T-cell (primary cell): ENCODE data around the gene PRKACA. TPM values are rescaled to one million over a fixed set of nuclear protein-coding genes. Genes with fewer than 3 reads are reported as not detected.

Experiments
- ATAC-seq, 4 experiments: fragments of 200-7000 bp in 3 of 4; fragments of 150-1000 bp in 1 of 4; cut with Tn5 transposase; replicated peaks in 1 of 4; 1 replicate in 3 of 4; 2 replicates in 1 of 4; pipeline ENCODE4 v1.10.0; 2021; ENCODE audit warnings: moderate library complexity in 3 of 4, mild to moderate bottlenecking in 2 of 4, moderate number of reproducible peaks in 1 of 4
- CTCF ChIA-PET, 2 donors: fragments of 300-600 bp; sonication (Branson Sonifier 250); formaldehyde crosslinking; loops; one replicate each; lab custom pipeline; 2022; ENCODE audit warnings: antibody characterized with exemption in 2 of 2; lab: Charles Lee
- POLR2A ChIA-PET, 2 donors: fragments of 300-600 bp; sonication (Branson Sonifier 250); formaldehyde crosslinking; loops; one replicate each; lab custom pipeline; 2022; ENCODE audit warnings: antibody characterized with exemption in 2 of 2; lab: Charles Lee
- DNase-seq, 35 experiments: peaks; one replicate each; pipeline versions ENCODE4 v3.0.0 to v3.0.0-alpha.2; 2013 to 2023
- H3K27ac ChIP-seq: one replicate; pipeline ENCODE4 v1.5.1; 2013; ENCODE audit warnings: low read length
- H3K27me3 ChIP-seq, 2 experiments: replicated peaks in 1 of 2; 1 replicate in 1 of 2; 2 replicates in 1 of 2; pipeline versions ENCODE4 v1.6.1 to v1.7.0; 2013; ENCODE audit warnings: low read length in 1 of 2, mixed read lengths in 1 of 2; ENCODE audit not compliant: control insufficient read depth in 2 of 2, insufficient read depth in 2 of 2; ENCODE audit errors: extremely low read depth in 1 of 2
- H3K36me3 ChIP-seq, 2 donors: 1 replicate in 1 of 2; 2 replicates in 1 of 2; pipeline versions ENCODE4 v1.6.1 to v1.7.0; 2013; ENCODE audit warnings: low read length in 1 of 2; ENCODE audit not compliant: control insufficient read depth in 2 of 2, insufficient read depth in 1 of 2; ENCODE audit errors: extremely low read depth in 1 of 2
- H3K4me1 ChIP-seq, 2 experiments: 1 replicate in 1 of 2; 2 replicates in 1 of 2; pipeline versions ENCODE4 v1.6.1 to v1.7.0; 2013; ENCODE audit warnings: low read length in 2 of 2, mixed read lengths in 1 of 2; ENCODE audit not compliant: insufficient read depth in 2 of 2, control insufficient read depth in 1 of 2; ENCODE audit errors: extremely low read depth in 1 of 2
- H3K4me3 ChIP-seq, 2 donors: 1 replicate in 1 of 2; 2 replicates in 1 of 2; pipeline versions ENCODE4 v1.5.1 to v1.7.0; 2013; ENCODE audit warnings: mild to moderate bottlenecking in 2 of 2, low read length in 1 of 2, moderate library complexity in 1 of 2; ENCODE audit not compliant: control insufficient read depth in 1 of 2; ENCODE audit errors: extremely low read depth in 1 of 2
- H3K9me3 ChIP-seq: 2 replicates; pipeline ENCODE4 v1.7.0; 2013
- H3K27ac Mint-ChIP-seq, 2 donors: one replicate each; pipeline ENCODE4 v1.8.0; 2020 to 2021; ENCODE audit warnings: mild to moderate bottlenecking in 2 of 2, mixed read lengths in 2 of 2
- H3K27me3 Mint-ChIP-seq, 2 donors: one replicate each; pipeline ENCODE4 v1.8.0; 2021 to 2022; ENCODE audit warnings: mixed read lengths in 2 of 2
- H3K36me3 Mint-ChIP-seq: one replicate; pipeline ENCODE4 v1.8.0; 2021; ENCODE audit warnings: mixed read lengths
- H3K4me1 Mint-ChIP-seq, 3 donors: one replicate each; pipeline ENCODE4 v1.8.0; 2020 to 2022; ENCODE audit warnings: mixed read lengths in 3 of 3, mild to moderate bottlenecking in 1 of 3
- H3K4me3 Mint-ChIP-seq, 3 donors: one replicate each; pipeline ENCODE4 v1.8.0; 2020 to 2022; ENCODE audit warnings: mild to moderate bottlenecking in 3 of 3, mixed read lengths in 3 of 3, moderate library complexity in 3 of 3
- H3K9me3 Mint-ChIP-seq, 3 donors: one replicate each; pipeline ENCODE4 v1.8.0; 2020 to 2022; ENCODE audit warnings: mixed read lengths in 3 of 3
- WGBS: methylation state at CpG from one replicate; pipeline ENCODE4 v1.1.5; 2013; ENCODE audit warnings: missing lambda C conversion rate; ENCODE audit not compliant: insufficient coverage; 5-methylcytosine and 5-hydroxymethylcytosine counted together
- total RNA-seq, 35 experiments: library from RNA in 6 of 35; stranded (reverse) in 6 of 35; fragments of 120-200 nt in 1 of 35; gene quantifications; one replicate each; pipeline versions ENCODE4 v1.2.1 to v1.2.4 and lab custom pipeline; 2013 to 2026

PRKACA gene
- total RNA-seq, 5 donors from 2014 or later (not counting 1 experiment from before 2014, with no cell fraction given) = 43.0 to 53.5 (median 48.9) TPM

- no peaks in the 10 kb centered on the region for H3K9me3 Mint-ChIP-seq
- peak overlapping the region; percentile 88 to 95 (median 92) for H3K4me3 Mint-ChIP-seq
- peak overlapping the region; percentile 72 to 80 for H3K27ac Mint-ChIP-seq
- Histone ChIP-seq H3K4me3 (peak overlapping the region; percentile 74 to 78), H3K9me3 (no peaks in the 10 kb centered on the region), H3K27me3 (no peaks in the 10 kb centered on the region), H3K36me3 (no peaks in the 10 kb centered on the region), H3K4me1 (peaks cover 31 to 61% of the 10 kb centered on the region in 2 experiments), H3K27ac (no peak overlapping the region)
- 25% methylated on average over 5 of the region's 6 CpGs for WGBS
- CTCF ChIA-PET = interaction anchor here in 1 of 2 donors (0.6 to 2.3 kb wide), 3 partner anchors 20 to 342 kb away, joined by 3 to 10 read pairs (median 7); partner anchors contain the start of gene ASF1B
- H3K36me3 Mint-ChIP-seq = no peaks in the 10 kb centered on the region
- POLR2A ChIA-PET = interaction anchor here in 1 of 2 donors (0.5 to 0.6 kb wide), 2 partner anchors 323 to 839 kb away, joined by 3 read pairs; no protein-coding TSS in a partner anchor
- DNase-seq (no peak), ATAC-seq (no peak)
- no peaks in the 10 kb centered on the region for H3K27me3 Mint-ChIP-seq
- peaks cover 44 to 58% (median 57%) of the 10 kb centered on the region in 3 donors for H3K4me1 Mint-ChIP-seq
Observed at GRCh38 chr19:14116525-14116917, 1.0 kb downstream of the PRKACA start.

- Histone ChIP-seq H3K27ac (no peak overlapping the region), H3K4me1 (peaks cover 31 to 63% of the 10 kb centered on the region in 2 experiments), H3K9me3 (no peaks in the 10 kb centered on the region), H3K36me3 (no peaks in the 10 kb centered on the region), H3K27me3 (no peaks in the 10 kb centered on the region), H3K4me3 (no peak overlapping the region)
- ChIA-PET CTCF (interaction anchor here in 1 of 2 donors (1.0 to 2.3 kb wide), 2 partner anchors 21 to 34 kb away, joined by 5 to 10 read pairs; partner anchors contain the start of gene ASF1B), POLR2A (interaction anchor here in 1 of 2 donors (0.6 kb wide), 2 partner anchors 450 to 838 kb away, joined by 3 to 4 read pairs; no protein-coding TSS in a partner anchor)
- peaks cover 51 to 59% (median 59%) of the 10 kb centered on the region in 3 donors for H3K4me1 Mint-ChIP-seq
- peak overlapping the region; percentile 23 to 66 for H3K27ac Mint-ChIP-seq
- DNase-seq = no peak
- peak overlapping the region; percentile 88 to 95 (median 92) for H3K4me3 Mint-ChIP-seq
- 82% methylated on average over 3 of the region's 5 CpGs for WGBS
- no peak for ATAC-seq
- H3K36me3 Mint-ChIP-seq = no peaks in the 10 kb centered on the region
- H3K27me3 Mint-ChIP-seq = no peaks in the 10 kb centered on the region
- H3K9me3 Mint-ChIP-seq = no peaks in the 10 kb centered on the region
Observed at GRCh38 chr19:14115756-14116155, 1.8 kb downstream of the PRKACA start.

- H3K4me1 Mint-ChIP-seq = peaks cover 51 to 61% (median 59%) of the 10 kb centered on the region in 3 donors
- no CpG with 5 or more reads among the region's 9 CpGs for WGBS
- ChIA-PET CTCF (interaction anchor here (0.8 to 2.3 kb wide), 2 partner anchors 20 to 22 kb away, joined by 6 to 10 read pairs; partner anchors contain the start of gene ASF1B (in 1 of the 2)), POLR2A (interaction anchor here (0.6 to 0.7 kb wide), 3 partner anchors 172 to 451 kb away, joined by 3 to 4 read pairs (median 4); no protein-coding TSS in a partner anchor)
- H3K9me3 Mint-ChIP-seq = no peaks in the 10 kb centered on the region
- H3K36me3 ChIP-seq = no peaks in the 10 kb centered on the region
- no peaks in the 10 kb centered on the region for H3K9me3 ChIP-seq
- no peak overlapping the region for H3K4me3 Mint-ChIP-seq
- H3K27ac Mint-ChIP-seq = peak overlapping the region in 1 of 2 donors; percentile 22
- no peaks in the 10 kb centered on the region for H3K27me3 Mint-ChIP-seq
- no peak overlapping the region for H3K27ac ChIP-seq
- DNase-seq = peak in 25 of 35 experiments; percentile 12 to 60 (median 30)
- peaks cover 31 to 63% of the 10 kb centered on the region in 2 experiments for H3K4me1 ChIP-seq
- no peak for ATAC-seq
- H3K4me3 ChIP-seq = no peak overlapping the region
- H3K27me3 ChIP-seq = no peaks in the 10 kb centered on the region
- H3K36me3 Mint-ChIP-seq = no peaks in the 10 kb centered on the region
Observed at GRCh38 chr19:14114854-14115253, 2.7 kb downstream of the PRKACA start.

GRCh38 chr19:14114439-14114838 lies 3.1 kb downstream of the PRKACA start:
- Mint-ChIP-seq H3K4me1 (peaks cover 51 to 61% (median 59%) of the 10 kb centered on the region in 3 donors), H3K36me3 (no peaks in the 10 kb centered on the region), H3K27me3 (no peaks in the 10 kb centered on the region), H3K4me3 (no peak overlapping the region), H3K27ac (peak overlapping the region in 1 of 2 donors; percentile 22), H3K9me3 (no peaks in the 10 kb centered on the region)
- Histone ChIP-seq H3K27ac (no peak overlapping the region), H3K9me3 (no peaks in the 10 kb centered on the region), H3K4me3 (no peak overlapping the region), H3K36me3 (no peaks in the 10 kb centered on the region), H3K27me3 (no peaks in the 10 kb centered on the region), H3K4me1 (peaks cover 31 to 63% of the 10 kb centered on the region in 2 experiments)
- CTCF ChIA-PET = interaction anchor here (0.5 to 2.3 kb wide), 5 partner anchors 21 to 396 kb away, joined by 3 to 10 read pairs (median 3); partner anchors contain the start of gene ASF1B (in 1 of the 2)
- ATAC-seq (no peak), DNase-seq (no peak)
- WGBS = 98% methylated on average over 7 of the region's 7 CpGs
- POLR2A ChIA-PET = interaction anchor here in 1 of 2 donors (0.6 to 0.7 kb wide), 2 partner anchors 172 to 231 kb away, joined by 3 to 4 read pairs; no protein-coding TSS in a partner anchor

- Histone ChIP-seq H3K36me3 (no peaks in the 10 kb centered on the region), H3K4me1 (peaks cover 31 to 62% of the 10 kb centered on the region in 2 experiments), H3K27me3 (no peaks in the 10 kb centered on the region), H3K27ac (no peak overlapping the region), H3K4me3 (no peak overlapping the region), H3K9me3 (no peaks in the 10 kb centered on the region)
- no peak for ATAC-seq
- Mint-ChIP-seq H3K9me3 (no peaks in the 10 kb centered on the region), H3K4me3 (peak overlapping the region in 1 of 3 donors; percentile 49), H3K27ac (peak overlapping the region in 1 of 2 donors; percentile 11), H3K36me3 (no peaks in the 10 kb centered on the region), H3K27me3 (no peaks in the 10 kb centered on the region), H3K4me1 (peaks cover 48 to 58% (median 56%) of the 10 kb centered on the region in 3 donors)
- WGBS = 90% methylated on average over 14 of the region's 18 CpGs
- DNase-seq = peak in 22 of 35 experiments; percentile 10 to 69 (median 34)
- ChIA-PET CTCF (interaction anchor here in 1 of 2 donors (0.5 to 0.8 kb wide), 4 partner anchors 21 to 396 kb away, joined by 3 to 6 read pairs (median 3); no protein-coding TSS in a partner anchor), POLR2A (interaction anchor here in 1 of 2 donors (0.5 kb wide), 1 partner anchor 441 kb away, joined by 3 read pairs; no protein-coding TSS in a partner anchor)
Observed at GRCh38 chr19:14113762-14114414, 3.7 kb downstream of the PRKACA start.

- Mint-ChIP-seq H3K4me3 (peak overlapping the region in 1 of 3 donors; percentile 13), H3K27ac (peak overlapping the region in 1 of 2 donors; percentile 34)
- peaks cover 29 to 54% of the 10 kb centered on the region in 2 experiments for H3K4me1 ChIP-seq
Observed at GRCh38 chr19:14112809-14113385, 4.7 kb downstream of the PRKACA start.

More at GRCh38 chr19:14112809-14113385, 4.7 kb downstream of the PRKACA start:
- ChIA-PET CTCF (no interaction called here), POLR2A (interaction anchor here in 1 of 2 donors (0.5 kb wide), 1 partner anchor 442 kb away, joined by 3 read pairs; no protein-coding TSS in a partner anchor)
- H3K4me3 ChIP-seq = no peak overlapping the region
- no peaks in the 10 kb centered on the region for H3K36me3 Mint-ChIP-seq
- H3K27ac ChIP-seq = no peak overlapping the region
- H3K36me3 ChIP-seq = no peaks in the 10 kb centered on the region
- no peaks in the 10 kb centered on the region for H3K27me3 Mint-ChIP-seq
- H3K27me3 ChIP-seq = no peaks in the 10 kb centered on the region
- 92% methylated on average over 3 of the region's 12 CpGs for whole genome bisulfite sequencing
- H3K4me1 Mint-ChIP-seq = peaks cover 42 to 52% (median 51%) of the 10 kb centered on the region in 3 donors
- no peaks in the 10 kb centered on the region for H3K9me3 ChIP-seq
- no peak for ATAC-seq
- no peak for DNase-seq
- H3K9me3 Mint-ChIP-seq = no peaks in the 10 kb centered on the region
